Measurements from ENCODE around the gene CYP2U1. TPM values are rescaled to one million over a fixed set of nuclear protein-coding genes. Genes with fewer than 3 reads are reported as not detected.

CYP2U1 gene
- total RNA-seq, 2 donors from 2014 or later = 8.0 to 13.5 TPM

GRCh38 chr4:107991945-107992630 is 60.7 kb downstream of the CYP2U1 start:
- no peak for TF ChIP-seq POLR2AphosphoS5 (IDR thresholded peaks at IDR 0.05)
- TF ChIP-seq CTCF (IDR thresholded peaks at IDR 0.05) = no peak
- TF ChIP-seq POLR2A (IDR thresholded peaks at IDR 0.05) = no peak
- intact Hi-C loops (cut with DNase I) = loop anchor here (5.0 to 10.0 kb wide), 2 partner anchors 60 to 167 kb away; partner anchors contain the start of genes CYP2U1 and SGMS2
- H3K27ac ChIP-seq = no peak overlapping the region
- WGBS = 57% methylated on average over 3 of the region's 3 CpGs
- no peaks in the 10 kb centered on the region for H3K4me1 ChIP-seq (replicated peaks)
- DNase-seq (ENCODE audit: low spot score) = no peak
- H3K36me3 ChIP-seq = no peaks in the 10 kb centered on the region
- no peak overlapping the region for H3K4me3 ChIP-seq
- no peaks in the 10 kb centered on the region for H3K27me3 ChIP-seq (replicated peaks; ENCODE audit: insufficient read depth)
- no peaks in the 10 kb centered on the region for H3K9me3 ChIP-seq

GRCh38 chr4:107993969-107994368 is 62.6 kb downstream of the CYP2U1 start:
- 67% methylated on average over 3 of the region's 3 CpGs for WGBS
- Histone ChIP-seq H3K4me1 (replicated peaks) (no peaks in the 10 kb centered on the region), H3K9me3 (no peaks in the 10 kb centered on the region), H3K27ac (no peak overlapping the region), H3K27me3 (replicated peaks; ENCODE audit: insufficient read depth) (no peaks in the 10 kb centered on the region), H3K36me3 (no peaks in the 10 kb centered on the region), H3K4me3 (no peak overlapping the region)
- DNase-seq (ENCODE audit: low spot score) = no peak
- no peak for TF ChIP-seq POLR2A (IDR thresholded peaks at IDR 0.05)
- TF ChIP-seq POLR2AphosphoS5 (IDR thresholded peaks at IDR 0.05) = no peak
- TF ChIP-seq CTCF (IDR thresholded peaks at IDR 0.05) = no peak
- intact Hi-C loops (cut with DNase I) = loop anchor here (5.0 to 10.0 kb wide), 2 partner anchors 62 to 169 kb away; partner anchors contain the start of genes CYP2U1 and SGMS2

GRCh38 chr4:107994894-107995293 is 63.5 kb downstream of the CYP2U1 start:
- Histone ChIP-seq H3K4me3 (no peak overlapping the region), H3K36me3 (no peaks in the 10 kb centered on the region), H3K27ac (no peak overlapping the region), H3K9me3 (no peaks in the 10 kb centered on the region), H3K4me1 (replicated peaks) (no peaks in the 10 kb centered on the region), H3K27me3 (replicated peaks; ENCODE audit: insufficient read depth) (no peaks in the 10 kb centered on the region)
- DNase-seq (ENCODE audit: low spot score) = no peak
- TF ChIP-seq POLR2A (IDR thresholded peaks at IDR 0.05) (no peak), POLR2AphosphoS5 (IDR thresholded peaks at IDR 0.05) (no peak), CTCF (IDR thresholded peaks at IDR 0.05) (no peak)
- intact Hi-C loops (cut with DNase I) = loop anchor here (5.0 to 10.0 kb wide), 2 partner anchors 63 to 170 kb away; partner anchors contain the start of genes CYP2U1 and SGMS2

- no peaks in the 10 kb centered on the region for H3K27me3 ChIP-seq (replicated peaks; ENCODE audit: insufficient read depth)
- H3K9me3 ChIP-seq = no peaks in the 10 kb centered on the region
- TF ChIP-seq POLR2AphosphoS5 (IDR thresholded peaks at IDR 0.05) (peak; percentile 47), CTCF (IDR thresholded peaks at IDR 0.05) (no peak)
- DNase-seq (ENCODE audit: low spot score) = no peak
- no peak overlapping the region for H3K4me3 ChIP-seq
- no peaks in the 10 kb centered on the region for H3K4me1 ChIP-seq (replicated peaks)
- intact Hi-C loops (cut with DNase I) = loop anchor here (10.0 kb wide), 1 partner anchor 172 kb away; the partner anchor contains the start of gene SGMS2
- H3K27ac ChIP-seq = peak overlapping the region; percentile 37 to 50
- no peaks in the 10 kb centered on the region for H3K36me3 ChIP-seq
- WGBS = 56% methylated on average over 5 of the region's 5 CpGs
These were observed 65.8 kb downstream of the CYP2U1 start for GRCh38 chr4:107996949-107997788.
